HepG2 (cell line): ENCODE measurements around the gene FYB1. TPM values are rescaled to one million over a fixed set of nuclear protein-coding genes. Genes with fewer than 3 reads are reported as not detected.
A peak's percentile ranks its signal among the peaks of the same experiment; 100 is the strongest.

ENCODE experiments used
- CEBPG ChIP-seq: IDR thresholded peaks from 2 replicates; pipeline ENCODE4 v1.6.1; 2016
- FOXA1 ChIP-seq, 2 experiments: fragments of 450-650 bp in 1 of 2; sonication (generic) in 1 of 2; formaldehyde crosslinking in 1 of 2; IDR thresholded peaks; 2 replicates each; pipeline versions ENCODE4 v1.4.0 to v1.6.1; 2016 to 2020; ENCODE audit warnings: missing genetic modification reagents in 1 of 2
- GATAD1 ChIP-seq: IDR thresholded peaks from 2 replicates; pipeline ENCODE4 v1.6.1; 2016; ENCODE audit warnings: missing genetic modification reagents, missing compliant biosample characterization
- IKZF5 ChIP-seq: IDR thresholded peaks from 2 replicates; pipeline ENCODE4 v1.6.1; 2018; ENCODE audit warnings: missing genetic modification reagents, mild to moderate bottlenecking, missing compliant biosample characterization
- KDM1A ChIP-seq: IDR thresholded peaks from 2 replicates; pipeline ENCODE4 v1.6.1; 2016; ENCODE audit warnings: missing compliant biosample characterization
- KDM4B ChIP-seq: sonication (generic); formaldehyde crosslinking; IDR thresholded peaks from 2 replicates; pipeline ENCODE4 v1.4.0; 2020; ENCODE audit warnings: missing genetic modification reagents
- KLF16 ChIP-seq, 2 experiments: sonication (generic) in 1 of 2; formaldehyde crosslinking in 1 of 2; IDR thresholded peaks; 2 replicates each; pipeline versions ENCODE4 v1.6.1 to v1.8.0; 2016 to 2023; ENCODE audit warnings: missing genetic modification reagents in 2 of 2, missing compliant biosample characterization in 1 of 2
- LCORL ChIP-seq, 2 experiments: fragments of 450-650 bp in 1 of 2; sonication (generic) in 1 of 2; formaldehyde crosslinking in 1 of 2; IDR thresholded peaks; 2 replicates each; pipeline versions ENCODE4 v1.5.0 to v1.6.1; 2017 to 2020; ENCODE audit warnings: antibody characterized with exemption in 1 of 2, missing genetic modification reagents in 1 of 2
- NR2F2 ChIP-seq: IDR thresholded peaks from 2 replicates; pipeline ENCODE4 v1.6.1; 2012; ENCODE audit warnings: low read depth, inconsistent platforms, borderline replicate concordance
- NR2F6 ChIP-seq, 2 experiments: IDR thresholded peaks; 2 replicates each; pipeline ENCODE4 v1.6.1; 2016; ENCODE audit warnings: antibody characterized with exemption in 1 of 2, mild to moderate bottlenecking in 1 of 2
- PHF20 ChIP-seq: sonication (generic); formaldehyde crosslinking; IDR thresholded peaks from 2 replicates; pipeline ENCODE4 v1.5.0; 2020; ENCODE audit warnings: mild to moderate bottlenecking, missing genetic modification reagents
- POGZ ChIP-seq: sonication (generic); formaldehyde crosslinking; IDR thresholded peaks from 2 replicates; pipeline ENCODE4 v1.4.0; 2020; ENCODE audit warnings: mild to moderate bottlenecking, missing genetic modification reagents
- RAD21 ChIP-seq: fragments of 450-650 bp; formaldehyde crosslinking; IDR thresholded peaks from 2 replicates; pipeline ENCODE4 v1.5.0; 2020; ENCODE audit warnings: mild to moderate bottlenecking
- SALL1 ChIP-seq: sonication (generic); formaldehyde crosslinking; IDR thresholded peaks from 2 replicates; pipeline ENCODE4 v1.8.0; 2022; ENCODE audit warnings: mild to moderate bottlenecking, missing genetic modification reagents
- SIN3A ChIP-seq: IDR thresholded peaks from 2 replicates; pipeline ENCODE4 v1.6.1; 2011; ENCODE audit warnings: low read depth, mild to moderate bottlenecking, control low read depth, low read length, borderline replicate concordance
- SMC3 ChIP-seq: IDR thresholded peaks from 2 replicates; pipeline ENCODE4 v1.6.1; 2011; ENCODE audit warnings: low read length, improper control_type of control experiment
- ZBTB10 ChIP-seq: sonication (generic); formaldehyde crosslinking; IDR thresholded peaks from 2 replicates; pipeline ENCODE4 v1.4.0; 2020; ENCODE audit warnings: missing genetic modification reagents, borderline replicate concordance
- ZNF12 ChIP-seq: sonication (generic); formaldehyde crosslinking; IDR thresholded peaks from 2 replicates; pipeline ENCODE4 v1.5.0; 2020; ENCODE audit warnings: missing genetic modification reagents
- ZNF205 ChIP-seq: IDR thresholded peaks from 2 replicates; pipeline ENCODE4 v1.6.1; 2018; ENCODE audit warnings: missing biosample characterization, missing genetic modification reagents
- ZNF292 ChIP-seq: sonication (generic); formaldehyde crosslinking; IDR thresholded peaks from 2 replicates; pipeline ENCODE4 v1.8.1; 2022; ENCODE audit warnings: mild to moderate bottlenecking, low read depth, missing genetic modification reagents, borderline replicate concordance
- ZNF580 ChIP-seq: IDR thresholded peaks from 2 replicates; pipeline ENCODE4 v1.6.1; 2016; ENCODE audit warnings: low read depth, borderline replicate concordance
- ZNF644 ChIP-seq: IDR thresholded peaks from 2 replicates; pipeline ENCODE4 v1.6.1; 2016; ENCODE audit warnings: low read depth
- ZNF878 ChIP-seq: sonication (generic); formaldehyde crosslinking; IDR thresholded peaks from 2 replicates; pipeline ENCODE4 v1.8.1; 2023; ENCODE audit warnings: mild to moderate bottlenecking, missing genetic modification reagents, moderate library complexity
- polyA plus RNA-seq, 8 experiments: library from polyadenylated mRNA; depleted of rRNA in 3 of 8; stranded (reverse) in 7 of 8; unstranded in 1 of 8; fragments of >200 nt; fragmentation: Illumina TruSeq in 4 of 8; extraction: Trizol in 4 of 8; gene quantifications; 2 replicates each; pipeline versions ENCODE4 v1.2.1 to v1.2.3, GENCODE V29; 2011 to 2016; ENCODE audit warnings: low read depth in 4 of 8, missing spikeins in 1 of 8, mixed read lengths in 1 of 8; ENCODE audit not compliant: insufficient read depth in 1 of 8
- total RNA-seq, 5 experiments: library from RNA; depleted of rRNA; stranded (reverse); fragments of >200 nt; fragmentation: Illumina TruSeq; extraction: Trizol; gene quantifications; 2 replicates each; pipeline ENCODE4 v1.2.3, GENCODE V29; 2016; ENCODE audit warnings: low read depth in 1 of 5
- TF ChIP-seq, protein P1 (sequence below): sonication (generic); formaldehyde crosslinking; conservative IDR thresholded peaks from 2 replicates; pipeline ENCODE4 v1.8.0; 2022; ENCODE audit warnings: mild to moderate bottlenecking, moderate library complexity, missing genetic modification reagents

Gene FYB1
- total and polyA plus RNA-seq, 2 of the 13 experiments (the other 11 are each of a cell fraction or from before 2014, with no cell fraction given), result 0.03 TPM; not detected in 1

DNA sequence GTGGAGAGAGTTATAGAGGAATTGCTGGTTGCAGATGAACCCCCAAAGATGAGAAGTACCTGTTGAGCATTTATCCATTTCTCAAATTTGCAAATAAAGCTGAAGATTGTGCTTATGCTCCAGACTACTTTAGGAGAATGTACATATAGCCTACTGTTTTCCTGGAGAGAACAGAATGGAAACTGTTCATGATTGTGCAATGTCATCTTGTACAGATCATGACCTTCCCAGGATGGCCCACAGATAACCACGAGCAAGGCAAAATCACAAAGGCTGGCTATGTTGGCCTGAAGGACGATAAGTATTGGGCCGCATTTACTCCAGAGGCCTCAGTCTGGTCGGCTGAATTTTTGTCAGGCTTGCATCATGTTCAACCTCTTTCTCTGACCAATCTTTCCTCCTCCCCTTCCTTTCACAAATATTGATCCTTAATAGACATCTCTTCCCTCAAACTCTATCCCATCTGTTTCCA lies 116.6 kb downstream of the FYB1 start (continued):
- TF ChIP-seq ZBTB10 (no peak), ZNF580 (CRISPR knock-in tag) (peak; percentile 72; the same call in 1 of the 2 replicates), ZNF878 (CRISPR knock-in tag) (0 out of 2 replicates have a peak, but pooled peaks have one; percentile 48), ZNF12 (CRISPR knock-in tag) (peak; percentile 56; the same call in 1 of the 2 replicates), PHF20 (no peak), KLF16 (CRISPR knock-in tag; IDR thresholded peaks at IDR 0.05) (0 out of 4 replicates have a peak, but pooled peaks of 1 of the 2 experiments have one; percentile 36), IKZF5 (CRISPR knock-in tag) (peak; percentile 66; the same call in 1 of the 2 replicates), GATAD1 (CRISPR knock-in tag) (0 out of 2 replicates have a peak, but pooled peaks have one; percentile 36), CEBPG (peak; percentile 97), NR2F2 (peak; percentile 89), KDM1A (CRISPR knock-in tag) (peak; percentile 57; the same call in 1 of the 2 replicates), ZNF292 (CRISPR knock-in tag) (no peak), SALL1 (CRISPR knock-in tag) (peak; percentile 76), SIN3A (no peak), RAD21 (CRISPR knock-in tag) (0 out of 2 replicates have a peak, but pooled peaks have one; percentile 8), SMC3 (peak; percentile 24; the same call in 1 of the 2 replicates), ZNF644 (CRISPR knock-in tag) (peak; percentile 99), NR2F6 (IDR thresholded peaks at IDR 0.05) (peak; percentile 91), NR2F6 (CRISPR knock-in tag; IDR thresholded peaks at IDR 0.05) (peak; percentile 95), FOXA1 (IDR thresholded peaks at IDR 0.05) (no peak), FOXA1 (CRISPR knock-in tag; IDR thresholded peaks at IDR 0.05) (peak; percentile 66), POGZ (CRISPR knock-in tag) (peak; percentile 70), ZNF205 (CRISPR knock-in tag) (0 out of 2 replicates have a peak, but pooled peaks have one; percentile 37), LCORL (IDR thresholded peaks at IDR 0.05) (no peak), LCORL (CRISPR knock-in tag; IDR thresholded peaks at IDR 0.05) (peak; percentile 79), KDM4B (CRISPR knock-in tag) (peak; percentile 86; the same call in 1 of the 2 replicates)
- TF ChIP-seq, protein P1, sequence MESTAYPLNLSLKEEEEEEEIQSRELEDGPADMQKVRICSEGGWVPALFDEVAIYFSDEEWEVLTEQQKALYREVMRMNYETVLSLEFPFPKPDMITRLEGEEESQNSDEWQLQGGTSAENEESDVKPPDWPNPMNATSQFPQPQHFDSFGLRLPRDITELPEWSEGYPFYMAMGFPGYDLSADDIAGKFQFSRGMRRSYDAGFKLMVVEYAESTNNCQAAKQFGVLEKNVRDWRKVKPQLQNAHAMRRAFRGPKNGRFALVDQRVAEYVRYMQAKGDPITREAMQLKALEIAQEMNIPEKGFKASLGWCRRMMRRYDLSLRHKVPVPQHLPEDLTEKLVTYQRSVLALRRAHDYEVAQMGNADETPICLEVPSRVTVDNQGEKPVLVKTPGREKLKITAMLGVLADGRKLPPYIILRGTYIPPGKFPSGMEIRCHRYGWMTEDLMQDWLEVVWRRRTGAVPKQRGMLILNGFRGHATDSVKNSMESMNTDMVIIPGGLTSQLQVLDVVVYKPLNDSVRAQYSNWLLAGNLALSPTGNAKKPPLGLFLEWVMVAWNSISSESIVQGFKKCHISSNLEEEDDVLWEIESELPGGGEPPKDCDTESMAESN, result peak; percentile 57; the same call in 1 of the 2 replicates
